PC-3 (cell line): Measurements from ENCODE around the gene FBN3. TPM values are rescaled to one million over a fixed set of nuclear protein-coding genes. Genes with fewer than 3 reads are reported as not detected.

Source experiments
- ATAC-seq: fragments of 200-7000 bp; cut with Tn5 transposase; 2 replicates; pipeline ENCODE4 v1.9.1; 2020; ENCODE audit warnings: mild to moderate bottlenecking, moderate library complexity
- BruUV-seq: library from RNA; stranded (reverse); fragments of 400-500 nt; replicated peaks from 2 replicates; lab custom pipeline; 2021; lab: Mats Ljungman, UMichigan
- CTCF ChIA-PET: fragments of 300-600 bp; sonication (Branson Sonifier 250); formaldehyde crosslinking; loops from one replicate; lab custom pipeline; 2022; ENCODE audit warnings: antibody characterized with exemption; lab: Charles Lee
- POLR2A ChIA-PET: fragments of 300-600 bp; sonication (Branson Sonifier 250); formaldehyde crosslinking; loops from one replicate; lab custom pipeline; 2022; ENCODE audit warnings: antibody characterized with exemption; ENCODE audit not compliant: unreplicated experiment; lab: Charles Lee
- DNase-seq: peaks from one replicate; pipeline ENCODE4 v3.0.0-alpha.2; 2015
- H2AFZ ChIP-seq: fragments of 300-600 bp; sonication (generic); 2 replicates; pipeline ENCODE4 v1.6.0; 2016; ENCODE audit warnings: antibody characterized with exemption, low read length
- H3F3A ChIP-seq: fragments of 300-600 bp; sonication (generic); one replicate; pipeline ENCODE4 v1.6.0; 2017; ENCODE audit warnings: antibody characterized with exemption, low read length, control low read depth, mild to moderate bottlenecking; ENCODE audit not compliant: unreplicated experiment
- H3K27ac ChIP-seq: fragments of 300-600 bp; sonication (generic); 2 replicates; pipeline ENCODE4 v1.5.1; 2016; ENCODE audit warnings: mild to moderate bottlenecking, low read length
- H3K27me3 ChIP-seq: fragments of 300-600 bp; sonication (generic); 2 replicates; pipeline ENCODE4 v1.6.1; 2016; ENCODE audit warnings: low read length, mixed read lengths
- H3K36me3 ChIP-seq: fragments of 300-600 bp; sonication (generic); 2 replicates; pipeline ENCODE4 v1.6.1; 2016; ENCODE audit warnings: low read depth, mixed run types, low read length, mixed read lengths
- H3K4me1 ChIP-seq: fragments of 300-600 bp; sonication (generic); 2 replicates; pipeline ENCODE4 v1.5.1; 2016; ENCODE audit warnings: low read length; ENCODE audit not compliant: insufficient read depth
- H3K4me2 ChIP-seq: fragments of 300-600 bp; sonication (generic); 2 replicates; pipeline ENCODE4 v1.6.0; 2016; ENCODE audit warnings: low read length
- H3K4me3 ChIP-seq: fragments of 300-600 bp; sonication (generic); 2 replicates; pipeline ENCODE4 v1.5.1; 2016; ENCODE audit warnings: mild to moderate bottlenecking, low read length, mixed read lengths
- H3K79me2 ChIP-seq: fragments of 300-600 bp; sonication (generic); 2 replicates; pipeline ENCODE4 v1.6.1; 2017; ENCODE audit warnings: low read length, mixed read lengths
- H3K9ac ChIP-seq: fragments of 300-600 bp; sonication (generic); 2 replicates; pipeline ENCODE4 v1.6.0; 2016; ENCODE audit warnings: mild to moderate bottlenecking, low read length
- H3K9me2 ChIP-seq: fragments of 300-600 bp; sonication (generic); replicated peaks from 2 replicates; pipeline ENCODE4 v1.6.1; 2016; ENCODE audit warnings: mixed run types, low read length, mixed read lengths
- H3K9me3 ChIP-seq: fragments of 300-600 bp; sonication (generic); 2 replicates; pipeline ENCODE4 v1.6.1; 2016; ENCODE audit warnings: low read length, mixed read lengths
- H4K20me1 ChIP-seq: fragments of 300-600 bp; sonication (generic); 2 replicates; pipeline ENCODE4 v1.6.1; 2016; ENCODE audit warnings: low read length, mixed read lengths
- CTCF ChIP-seq: fragments of 300-600 bp; sonication (generic); conservative IDR thresholded peaks from 2 replicates; pipeline ENCODE4 v1.5.1; 2017; ENCODE audit warnings: antibody characterized with exemption, low read depth, mild to moderate bottlenecking, low read length
- EZH2 ChIP-seq: fragments of 300-600 bp; sonication (generic); IDR thresholded peaks from one replicate; pipeline ENCODE4 v1.6.1; 2017; ENCODE audit warnings: antibody characterized with exemption, mild to moderate bottlenecking, low read length; ENCODE audit not compliant: unreplicated experiment
- EZH2phosphoT487 ChIP-seq: fragments of 300-600 bp; sonication (generic); IDR thresholded peaks from 2 replicates; pipeline ENCODE4 v1.6.1; 2018; ENCODE audit warnings: mild to moderate bottlenecking, antibody characterized with exemption, low read length, borderline replicate concordance
- intact Hi-C: fragments of 100-400 bp; cut with micrococcal nuclease; formaldehyde crosslinking; loops from 2 replicates; pipeline ENCODE4 v1.9.0; 2023
- total RNA-seq: library from RNA; depleted of rRNA; stranded (reverse); fragments of >200 nt; gene quantifications from 2 replicates; pipeline ENCODE4 v1.2.3, GENCODE V29; 2014

Gene FBN3
- total RNA-seq, 1 experiment from 2014 or later: under 0.01 TPM

GRCh38 chr19:8194528-8195267 is 45.3 kb upstream of the FBN3 start:
- Histone ChIP-seq H3K4me2 (no peak overlapping the region), H2AFZ (no peak overlapping the region), H3K27me3 (no peaks in the 10 kb centered on the region), H3K9me2 (no peaks in the 10 kb centered on the region), H3F3A (no peaks in the 10 kb centered on the region), H3K79me2 (no peaks in the 10 kb centered on the region), H3K36me3 (no peaks in the 10 kb centered on the region), H3K27ac (no peak overlapping the region), H3K4me1 (no peaks in the 10 kb centered on the region), H3K9me3 (no peaks in the 10 kb centered on the region), H4K20me1 (no peaks in the 10 kb centered on the region), H3K4me3 (no peak overlapping the region), H3K9ac (no peak overlapping the region)
- ChIA-PET POLR2A (no interaction called here), CTCF (no interaction called here)
- no TSS peak for BruUV-seq
- TF ChIP-seq EZH2 (no peak), CTCF (no peak), EZH2phosphoT487 (no peak)
- no peak for ATAC-seq
- DNase-seq: no peak
- intact Hi-C loops: no loop called here

DNA sequence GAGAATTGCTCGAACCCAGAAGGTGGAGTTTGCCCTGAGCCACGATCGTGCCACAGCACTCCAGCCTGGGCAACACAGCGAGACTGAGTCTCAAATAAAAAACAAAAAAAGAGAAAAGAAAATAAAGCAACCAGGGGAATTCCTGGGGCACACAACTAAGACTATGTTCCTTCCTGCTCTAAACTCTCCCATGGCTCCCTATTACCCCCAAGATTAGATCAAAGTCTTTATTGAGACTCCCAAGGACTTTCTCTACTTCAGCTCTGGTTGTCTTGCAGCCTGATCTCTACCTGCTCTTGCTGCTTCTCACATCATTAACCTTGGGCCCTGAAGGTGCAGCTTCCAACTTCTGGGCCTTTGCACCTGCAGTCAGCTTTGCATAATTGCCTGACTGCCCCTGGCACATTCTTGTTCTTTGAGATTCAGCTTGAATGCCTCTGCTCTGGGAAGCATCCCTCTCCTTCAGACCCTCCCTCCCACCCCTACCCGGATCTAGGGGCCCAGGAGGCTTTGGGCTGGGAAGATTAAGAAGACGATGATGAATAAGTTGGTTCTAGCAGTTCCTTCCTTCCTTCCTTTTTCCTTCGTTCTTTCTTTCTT is 42.9 kb upstream of the FBN3 start:
- H3K36me3 ChIP-seq: no peaks in the 10 kb centered on the region
- no peaks in the 10 kb centered on the region for H3K9me2 ChIP-seq
- H3F3A ChIP-seq: no peaks in the 10 kb centered on the region
- no peaks in the 10 kb centered on the region for H4K20me1 ChIP-seq
- no peaks in the 10 kb centered on the region for H3K79me2 ChIP-seq
- DNase-seq: no peak
- ChIA-PET POLR2A (no interaction called here), CTCF (no interaction called here)
- no peak overlapping the region for H3K4me2 ChIP-seq
- no peak overlapping the region for H3K27ac ChIP-seq
- no peaks in the 10 kb centered on the region for H3K27me3 ChIP-seq
- no TSS peak for BruUV-seq
- TF ChIP-seq EZH2phosphoT487: no peak
- TF ChIP-seq CTCF: no peak
- TF ChIP-seq EZH2: no peak
- ATAC-seq: no peak
- H3K9me3 ChIP-seq: no peaks in the 10 kb centered on the region
- H3K4me1 ChIP-seq: no peaks in the 10 kb centered on the region
- intact Hi-C loops: no loop called here
- no peak overlapping the region for H3K9ac ChIP-seq
- H3K4me3 ChIP-seq: no peak overlapping the region
- H2AFZ ChIP-seq: no peak overlapping the region

DNA sequence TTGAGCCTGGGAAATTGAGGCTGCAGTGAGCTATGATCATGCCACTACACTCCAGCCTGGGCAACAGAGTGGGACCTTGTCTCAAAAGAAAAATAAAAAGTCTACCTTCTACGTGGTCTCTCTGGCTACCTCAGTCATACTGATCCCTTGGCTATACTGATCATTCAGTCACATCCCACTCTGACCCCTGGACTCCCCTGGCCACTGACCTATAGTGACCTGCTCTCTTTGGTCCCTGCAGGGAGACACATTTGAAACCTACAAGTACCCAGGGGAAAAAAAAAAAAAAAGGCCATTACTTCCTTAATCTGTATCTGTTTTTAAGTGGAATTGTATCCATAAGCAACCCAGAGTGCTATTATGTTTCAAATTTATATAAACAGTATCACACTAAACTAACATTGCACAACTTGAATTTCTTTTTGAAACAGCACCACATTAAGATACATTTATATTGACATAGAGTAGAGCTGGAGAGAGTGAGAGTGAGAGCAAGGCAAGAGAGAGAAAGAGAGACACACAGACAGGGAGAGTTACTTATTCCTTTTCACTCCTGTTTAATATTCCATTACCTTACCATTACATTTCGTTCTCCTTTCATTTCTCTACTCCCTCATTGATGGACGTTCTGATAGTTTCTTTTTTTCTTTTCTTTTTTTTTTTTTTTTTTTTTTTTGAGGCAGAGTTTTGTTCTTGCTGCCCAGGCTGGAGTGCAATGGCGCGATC is 36.1 kb upstream of the FBN3 start:
- Histone ChIP-seq H3K36me3 (no peaks in the 10 kb centered on the region), H3K79me2 (no peaks in the 10 kb centered on the region), H3K4me1 (no peaks in the 10 kb centered on the region), H3K9me2 (no peaks in the 10 kb centered on the region), H3K4me3 (no peak overlapping the region), H4K20me1 (no peaks in the 10 kb centered on the region), H3K27me3 (no peaks in the 10 kb centered on the region), H3K9ac (no peak overlapping the region), H3K4me2 (no peak overlapping the region), H3K27ac (no peak overlapping the region), H2AFZ (no peak overlapping the region), H3K9me3 (no peaks in the 10 kb centered on the region), H3F3A (no peaks in the 10 kb centered on the region)
- ATAC-seq (no peak), DNase-seq (no peak)
- intact Hi-C loops: no loop called here
- CTCF ChIA-PET: interaction anchor here (0.6 kb wide), 1 partner anchor 11 kb away, joined by 6 read pairs; no protein-coding TSS in a partner anchor
- TF ChIP-seq CTCF (no peak), EZH2 (no peak), EZH2phosphoT487 (no peak)
- no TSS peak for BruUV-seq
- POLR2A ChIA-PET: no interaction called here
